ENCODE results near the gene MAGEF1.

Gene MAGEF1

DNA sequence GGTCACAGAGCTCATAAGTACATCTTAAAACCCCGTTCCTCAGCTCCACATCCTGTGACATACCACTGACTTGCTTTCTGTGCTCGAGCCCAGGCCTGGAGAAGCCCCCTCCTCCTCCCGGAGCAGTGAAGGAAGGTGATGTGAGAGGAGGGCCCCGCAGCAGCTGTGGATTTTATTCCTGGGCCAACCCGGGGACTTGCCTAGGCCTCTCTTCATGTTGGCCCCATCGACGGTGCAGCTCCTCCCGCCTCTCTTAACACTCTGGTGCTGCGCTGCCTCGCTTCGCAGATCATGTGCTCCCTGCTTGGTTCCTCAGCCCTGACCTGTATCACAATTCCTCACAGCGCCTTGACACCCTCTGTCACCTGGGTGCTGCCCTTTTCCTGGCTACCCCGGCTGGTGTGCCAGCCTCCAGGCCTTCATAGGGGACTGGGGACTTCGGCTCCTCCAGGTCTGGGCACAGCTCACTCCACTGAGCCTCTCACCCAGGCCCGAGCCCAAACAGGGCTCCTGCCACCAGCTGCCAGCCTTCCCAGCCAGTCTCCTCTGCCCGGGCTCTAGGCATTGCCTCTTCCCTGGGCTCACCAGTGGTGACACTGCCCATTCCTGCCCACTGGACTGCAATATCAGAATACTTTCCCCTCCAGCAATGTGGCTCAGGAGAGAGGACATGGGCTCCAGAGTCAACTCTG, 21.5 kb downstream of the MAGEF1 start:
- no peak for DNase-seq (ENCODE audit: low spot score)

DNA sequence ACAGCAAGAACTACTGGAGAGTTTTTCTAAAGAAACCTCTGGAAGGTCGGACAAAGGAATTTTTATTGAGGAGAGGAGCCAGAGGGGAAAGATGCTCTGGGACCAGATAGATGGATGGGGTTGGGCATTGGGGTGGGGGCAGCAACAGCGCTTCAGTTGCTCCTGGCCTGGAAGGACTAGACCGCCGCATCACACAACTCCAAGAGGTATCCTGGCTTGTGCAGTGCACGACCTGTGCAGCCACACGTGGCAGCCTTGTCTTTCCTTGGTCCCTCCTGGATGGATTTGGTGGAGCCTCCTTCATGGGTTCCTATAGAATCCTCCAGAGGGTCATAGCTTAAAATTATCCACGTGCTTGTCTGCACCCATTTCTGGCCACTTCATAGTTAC, 23.0 kb downstream of the MAGEF1 start:
- no peak for DNase-seq (ENCODE audit: low spot score)

DNA sequence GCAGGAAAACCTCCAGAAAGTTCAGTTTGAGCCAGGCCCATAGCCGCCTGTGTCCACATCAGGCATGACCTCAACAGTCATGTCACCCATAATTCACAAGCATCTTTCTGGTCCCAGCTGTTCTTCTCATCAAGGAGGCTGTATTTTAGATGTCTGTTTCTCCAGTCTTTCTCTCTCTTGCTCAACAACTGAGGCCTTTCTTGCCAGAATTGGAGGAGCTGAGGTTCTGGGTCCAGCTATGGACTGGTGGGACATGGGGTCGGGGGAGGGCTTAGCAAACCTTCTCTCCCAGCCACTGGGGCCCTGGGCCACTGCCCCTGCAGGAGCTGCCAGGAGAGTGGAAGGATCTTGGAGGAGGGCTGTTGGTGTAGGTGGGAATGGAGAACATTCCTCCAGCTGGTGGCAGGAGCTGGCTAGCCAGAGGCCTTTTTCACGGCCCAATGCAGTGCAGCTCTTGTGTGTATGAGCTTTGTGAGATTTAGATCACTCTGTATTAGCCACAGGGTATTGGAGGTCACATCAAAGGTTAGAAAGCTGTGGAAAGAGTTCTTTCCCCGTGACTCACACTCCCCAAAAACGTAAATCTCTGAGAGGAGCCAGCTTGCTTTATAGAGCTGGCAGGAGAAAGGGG, 23.5 kb downstream of the MAGEF1 start:
- no peak for DNase-seq (ENCODE audit: low spot score)

DNA sequence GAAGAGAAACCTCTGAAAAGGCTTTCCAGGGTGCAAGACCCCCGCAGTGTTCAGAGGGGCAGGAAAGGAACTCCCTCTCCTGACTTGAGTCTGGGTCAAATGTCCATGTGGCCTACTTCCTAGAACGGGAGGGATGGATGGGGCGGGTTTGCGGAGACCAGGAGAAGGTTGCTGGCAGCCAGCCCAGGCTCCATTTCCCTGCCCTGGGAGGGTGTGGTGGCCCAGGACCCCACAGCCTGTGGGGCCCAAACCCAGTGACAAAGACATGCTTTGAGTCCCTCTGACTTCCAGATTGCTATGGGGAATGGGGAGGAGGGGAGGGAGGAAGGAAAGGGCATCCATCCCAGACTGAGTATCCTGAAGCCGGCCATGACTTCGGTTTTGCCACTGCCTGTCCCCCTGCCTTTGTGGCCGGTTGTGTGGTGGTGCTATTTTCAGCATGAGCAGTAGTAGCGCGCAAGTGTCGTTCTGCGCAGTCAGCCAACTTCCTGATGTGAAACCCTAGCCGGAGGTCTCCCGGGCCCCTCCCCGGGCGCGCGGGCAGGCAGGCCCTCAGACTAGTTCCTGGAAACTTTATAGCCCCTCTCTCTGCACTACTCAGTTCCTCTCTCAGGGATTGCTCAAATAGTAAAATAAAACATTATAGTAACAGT, 24.4 kb downstream of the MAGEF1 start:
- no peak for DNase-seq (ENCODE audit: low spot score)

DNA sequence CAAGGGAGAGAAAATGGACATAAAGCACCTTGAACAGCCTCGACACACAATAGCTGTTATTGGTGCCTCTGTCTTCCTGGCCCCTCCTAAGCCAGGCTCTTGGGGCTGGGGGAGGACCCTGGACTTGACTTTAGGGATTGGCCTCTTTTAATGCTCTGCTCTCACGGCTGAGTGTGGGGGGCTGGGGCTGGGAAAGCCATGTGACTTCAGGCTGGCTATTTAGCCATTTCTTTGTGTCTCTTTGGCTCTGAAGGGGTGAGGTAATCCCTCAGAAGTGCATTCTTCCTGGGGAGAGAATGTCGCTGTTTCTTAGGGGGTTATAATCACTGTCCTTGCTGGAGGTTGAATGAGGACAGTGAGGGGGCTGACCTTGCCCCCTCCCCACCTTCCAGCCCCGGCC, 26.2 kb downstream of the MAGEF1 start:
- no peak for DNase-seq (ENCODE audit: low spot score)

DNA sequence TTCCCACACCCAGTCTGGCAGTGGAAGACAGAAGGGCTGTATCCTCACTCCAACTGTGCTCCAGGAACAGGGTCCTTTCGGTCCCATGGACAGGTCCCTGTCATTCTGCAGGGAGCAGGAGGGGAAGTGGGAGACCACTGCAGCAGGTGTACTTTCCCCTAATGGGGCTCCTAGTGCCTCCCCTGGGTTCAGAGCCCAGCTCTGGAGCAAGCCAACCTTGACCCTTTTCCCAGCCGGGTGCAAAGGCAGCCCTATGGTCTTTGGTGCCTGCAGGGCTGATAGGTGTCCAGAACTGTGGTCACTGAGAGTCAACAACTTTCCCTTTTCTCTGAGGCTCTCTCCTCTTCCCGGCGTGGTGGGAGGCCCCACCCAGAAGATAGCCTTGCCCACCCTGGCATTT, 26.8 kb downstream of the MAGEF1 start:
- DNase-seq (ENCODE audit: low spot score) = no peak

DNA sequence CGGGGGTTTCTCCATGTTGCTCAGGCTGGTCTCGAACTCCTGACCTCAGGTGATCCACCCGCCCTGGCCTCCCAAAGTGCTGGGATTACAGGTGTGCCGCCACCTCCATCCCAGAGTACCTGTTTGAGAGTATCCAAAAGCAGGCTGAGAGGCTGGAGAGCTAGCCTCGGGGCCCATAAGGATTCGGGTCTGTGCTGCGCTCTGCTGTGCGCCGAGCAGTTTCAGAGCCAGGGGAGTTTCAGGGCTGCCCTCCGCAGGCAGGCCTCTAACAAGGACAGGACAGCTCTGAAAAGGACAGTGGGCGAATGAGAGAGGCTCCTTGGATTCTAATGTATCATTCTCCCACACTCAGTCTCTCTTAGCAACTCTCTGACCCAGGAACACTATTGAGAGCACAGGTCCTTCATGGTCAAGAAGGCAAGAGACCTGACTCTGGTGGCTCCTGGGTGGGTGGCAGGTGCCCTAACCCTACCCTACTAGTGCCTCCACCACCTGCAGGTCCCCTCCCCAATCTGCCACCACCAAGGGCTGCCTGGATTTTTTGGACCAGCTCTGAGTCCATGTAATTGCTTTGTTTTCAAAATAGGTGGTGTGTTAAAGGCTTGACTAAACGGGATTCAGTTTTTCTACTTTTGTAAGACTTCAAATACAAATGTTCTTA, 27.8 kb downstream of the MAGEF1 start:
- peak; percentile 54 for DNase-seq (ENCODE audit: low spot score)

DNA sequence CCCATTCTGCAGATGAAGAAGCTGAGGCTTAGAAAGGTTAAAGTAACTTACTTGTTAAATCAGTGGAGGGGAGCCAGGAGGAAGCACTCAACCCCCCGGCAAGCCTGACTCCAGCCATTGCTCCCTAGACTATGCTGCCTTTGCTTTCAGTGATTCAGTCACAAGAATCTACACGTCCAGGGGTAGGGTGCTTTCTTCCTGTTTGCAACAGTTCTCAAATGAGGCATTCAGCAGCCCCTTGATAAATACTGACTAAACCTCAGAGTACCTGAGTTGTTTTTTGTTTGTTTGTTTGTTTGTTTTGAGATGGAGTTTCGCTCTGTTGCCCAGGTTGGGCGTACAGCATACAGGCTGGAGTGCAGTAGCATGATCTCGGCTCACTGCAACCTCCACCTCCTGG, 28.6 kb downstream of the MAGEF1 start:
- DNase-seq (ENCODE audit: low spot score) = peak; percentile 11

DNA sequence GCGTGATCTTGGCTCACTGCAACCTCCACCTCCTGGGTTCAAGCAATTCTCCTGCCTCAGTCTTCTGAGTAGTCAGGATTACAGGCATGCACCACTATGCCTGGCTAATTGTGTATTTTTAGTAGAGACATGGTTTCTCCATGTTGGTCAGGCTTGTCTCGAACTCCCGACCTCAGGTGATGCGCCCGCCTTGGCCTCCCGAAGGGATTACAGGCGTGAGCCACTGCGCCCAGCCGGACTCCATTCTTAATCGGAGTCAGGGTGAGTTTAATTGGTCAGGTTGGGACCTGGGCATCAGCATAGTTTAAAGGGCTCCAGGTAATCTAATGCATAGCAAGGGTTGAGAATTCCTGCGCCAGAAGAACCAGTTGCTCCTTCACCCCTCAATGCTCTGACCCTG, 29.2 kb downstream of the MAGEF1 start:
- peak; percentile 8 for DNase-seq (ENCODE audit: low spot score)

DNA sequence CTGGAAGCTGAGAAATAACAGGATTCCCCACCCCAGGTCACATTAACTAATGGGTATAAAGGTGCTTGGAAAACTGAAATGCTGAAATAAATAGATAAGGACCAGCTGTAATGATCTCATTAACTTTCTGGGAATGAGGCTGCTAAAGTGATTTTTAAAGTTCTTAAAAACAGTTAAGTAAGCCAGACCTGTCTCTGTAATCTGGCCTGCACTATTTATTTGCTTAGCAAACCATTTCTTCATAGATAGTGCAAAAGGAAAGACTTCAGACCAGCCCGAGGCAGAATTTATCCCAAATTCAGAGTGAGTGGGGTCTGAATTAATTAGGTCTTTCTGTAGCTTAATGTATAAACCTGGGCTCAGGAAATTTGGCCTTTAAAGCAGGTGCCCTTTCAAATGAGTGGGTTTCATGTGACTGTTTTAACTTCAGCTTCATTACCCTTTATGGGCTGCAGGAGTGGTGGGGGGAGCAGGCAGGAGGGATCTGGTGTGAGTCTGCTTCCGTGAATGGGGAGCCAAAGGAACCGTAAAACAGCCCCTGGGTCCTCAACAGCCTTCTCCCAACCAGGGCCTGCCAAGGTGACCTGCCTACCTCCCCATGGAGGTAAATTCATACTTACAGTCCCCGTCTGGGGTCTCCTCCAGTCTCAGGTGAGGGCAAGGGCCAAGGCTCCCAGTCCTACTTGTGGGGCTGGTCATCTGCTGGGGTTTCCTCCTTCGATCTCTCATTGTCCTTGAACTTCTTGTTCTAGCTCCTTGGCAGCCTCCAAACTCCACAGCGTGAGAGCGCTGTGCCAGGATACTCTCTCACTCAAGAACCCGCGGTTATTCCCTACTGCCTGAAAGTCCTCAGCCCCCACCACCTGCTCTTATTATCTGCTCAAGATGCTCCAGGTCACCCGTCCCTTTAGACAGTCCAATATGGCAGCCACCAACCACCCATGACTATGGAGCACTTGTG, 31.2 kb downstream of the MAGEF1 start:
- peak; percentile 54 for DNase-seq (ENCODE audit: low spot score)

DNA sequence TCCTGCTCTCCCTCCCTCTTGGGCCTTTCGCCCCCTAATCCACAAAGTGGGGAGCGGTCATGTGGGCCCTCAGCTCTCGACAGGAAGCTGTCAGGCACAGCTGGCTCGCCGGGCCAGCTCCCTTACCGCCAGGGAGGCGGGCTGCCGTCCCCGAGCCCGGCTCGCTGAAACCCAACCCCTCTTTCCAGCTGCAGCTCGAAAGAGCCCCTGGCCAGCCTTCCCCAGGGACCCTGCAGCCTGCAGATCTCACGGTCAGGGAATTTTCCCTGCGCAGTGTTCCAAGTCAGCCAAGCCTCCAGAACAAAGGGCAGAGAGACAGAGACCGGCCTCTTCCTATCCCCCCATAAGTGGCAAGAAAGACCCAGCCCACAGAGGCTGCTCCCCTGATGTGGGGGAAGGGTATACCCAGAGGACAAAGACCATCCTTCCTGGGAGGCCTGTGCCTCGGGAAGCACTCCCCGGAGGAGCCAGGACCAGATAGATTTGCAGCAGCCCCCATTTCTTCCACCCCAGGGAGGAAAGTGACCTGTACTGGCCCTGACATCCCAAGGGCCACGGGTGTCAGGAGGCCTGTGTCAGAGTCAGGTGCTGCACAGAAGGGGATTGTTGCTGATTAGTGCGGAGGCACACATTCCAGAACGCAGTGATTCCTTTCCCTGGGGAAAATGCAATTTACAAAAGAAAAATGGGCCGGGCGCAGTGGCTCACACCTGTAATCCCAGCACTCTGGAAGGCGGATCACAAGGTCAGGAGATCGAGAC, 32.6 kb downstream of the MAGEF1 start:
- peak; percentile 80 for DNase-seq (ENCODE audit: low spot score)

DNA sequence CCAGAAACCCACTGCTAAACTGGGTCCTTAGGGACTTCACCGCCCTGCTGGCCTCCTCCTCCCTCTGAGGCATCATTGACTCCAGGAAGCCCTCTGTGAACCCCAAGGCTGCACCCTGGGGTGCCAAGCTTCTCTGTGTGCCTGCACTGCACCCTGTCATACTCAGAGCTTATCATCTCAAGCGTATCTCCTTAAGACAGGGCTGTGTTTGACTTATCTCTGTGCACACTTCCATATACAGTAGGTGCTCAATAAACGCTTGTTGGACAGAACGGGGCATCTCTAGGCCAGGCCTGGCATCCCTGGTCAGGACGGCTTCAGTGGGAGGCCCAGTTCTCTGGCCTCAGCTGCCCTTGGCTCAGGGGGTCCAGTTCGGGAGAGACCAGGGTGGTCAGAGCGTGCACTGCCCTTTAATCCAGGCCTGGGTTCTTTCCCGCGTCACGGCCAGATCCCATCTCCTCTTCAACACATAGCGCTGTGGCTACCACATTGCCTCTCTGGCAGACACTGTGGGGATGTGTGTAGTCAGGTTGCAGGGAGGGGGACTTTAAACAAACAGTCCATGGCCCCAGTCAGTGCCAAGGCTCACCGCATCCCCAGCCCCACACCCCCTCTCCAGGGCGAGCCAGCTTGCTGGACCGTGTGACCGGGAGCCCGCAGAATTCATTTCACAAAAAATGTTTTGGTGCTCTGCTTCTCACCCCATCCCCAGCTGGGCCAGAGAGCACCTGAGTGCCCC, 33.4 kb downstream of the MAGEF1 start:
- no peak for DNase-seq (ENCODE audit: low spot score)

DNA sequence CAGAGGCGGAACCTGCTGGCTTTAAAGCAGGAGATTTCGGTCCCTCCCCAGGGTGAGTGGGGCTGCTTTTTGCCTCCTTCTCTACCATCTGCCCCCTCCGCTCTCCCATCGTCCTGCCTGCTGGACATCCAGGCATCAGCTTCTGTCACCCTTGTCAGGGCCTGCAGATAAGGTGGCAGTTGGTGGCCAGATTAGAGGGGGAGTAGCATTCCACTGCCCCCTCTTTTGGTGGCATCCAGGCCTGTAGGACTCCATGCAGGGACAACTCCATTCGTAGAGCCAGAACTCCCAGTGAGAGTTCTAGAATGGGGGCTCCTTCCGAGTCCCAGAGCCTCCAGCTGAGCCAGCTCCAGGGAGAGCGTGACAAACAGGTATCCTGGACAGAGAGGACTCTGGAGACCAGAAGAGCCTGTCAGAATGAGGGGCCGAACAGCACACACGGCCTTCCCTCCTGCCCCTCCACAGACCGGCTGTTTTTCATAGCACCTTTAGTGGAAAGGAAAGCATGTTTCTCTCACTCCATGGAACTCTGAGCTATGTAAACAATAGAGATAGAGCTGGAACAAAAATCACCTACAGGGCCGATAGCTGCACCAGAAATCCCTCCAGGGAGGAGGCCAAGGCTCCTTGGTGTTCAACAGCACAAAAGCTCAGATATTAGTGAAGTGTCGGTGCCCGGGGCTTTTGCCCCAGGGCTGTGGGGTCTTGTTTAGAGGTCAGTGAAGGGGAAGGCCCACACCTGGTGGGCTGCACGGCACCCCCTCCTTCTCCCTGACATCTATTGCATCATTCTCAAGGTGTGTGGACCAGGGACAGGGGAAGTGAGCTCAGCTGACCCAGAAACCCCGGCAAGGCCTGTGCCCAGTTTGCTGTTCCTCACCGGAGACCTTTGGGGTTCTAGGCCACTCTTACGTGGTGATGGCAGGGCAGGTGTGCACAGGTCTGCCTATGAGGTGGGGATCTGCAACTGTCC, 34.2 kb downstream of the MAGEF1 start:
- DNase-seq (ENCODE audit: low spot score) = no peak

DNA sequence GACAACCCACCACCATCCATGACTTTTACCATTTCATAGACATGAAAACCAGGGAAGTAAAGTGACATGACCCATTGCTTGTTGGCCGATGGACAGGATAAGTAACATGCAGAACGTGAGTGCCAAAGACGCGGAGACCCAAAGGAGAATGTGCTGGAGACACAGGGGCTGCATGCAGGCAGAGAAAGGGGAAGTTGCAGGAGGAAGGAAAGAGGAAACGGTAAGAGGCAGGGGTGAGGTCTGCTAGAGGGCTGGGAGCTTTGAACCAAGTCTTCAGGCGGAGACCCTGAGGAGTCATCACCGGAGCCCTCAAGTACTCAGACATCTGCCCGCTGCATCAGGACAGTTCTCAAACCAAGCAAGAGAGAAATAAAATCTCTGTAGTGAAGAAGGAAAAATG, 34.9 kb downstream of the MAGEF1 start:
- no peak for DNase-seq (ENCODE audit: low spot score)

DNA sequence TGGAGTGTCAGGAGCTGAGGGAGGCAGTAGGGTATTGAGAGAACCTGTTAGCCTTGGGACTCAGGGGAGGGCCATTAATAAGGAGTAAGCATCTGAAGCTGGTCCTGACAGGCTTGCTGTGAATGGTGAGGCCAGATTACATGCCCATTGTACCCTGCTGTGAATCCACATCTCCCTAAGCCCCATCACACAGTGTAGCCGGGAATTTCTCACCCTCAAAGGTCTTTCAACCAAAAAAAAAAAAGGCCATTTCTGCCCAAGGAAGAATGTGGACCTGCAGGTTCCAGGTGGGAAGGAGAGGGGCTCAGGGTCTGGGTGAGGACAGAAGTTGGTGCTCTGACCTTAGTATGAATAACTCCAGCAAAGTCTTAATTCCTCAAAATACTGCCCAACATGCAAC, 37.2 kb downstream of the MAGEF1 start:
- no peak for DNase-seq (ENCODE audit: low spot score)

DNA sequence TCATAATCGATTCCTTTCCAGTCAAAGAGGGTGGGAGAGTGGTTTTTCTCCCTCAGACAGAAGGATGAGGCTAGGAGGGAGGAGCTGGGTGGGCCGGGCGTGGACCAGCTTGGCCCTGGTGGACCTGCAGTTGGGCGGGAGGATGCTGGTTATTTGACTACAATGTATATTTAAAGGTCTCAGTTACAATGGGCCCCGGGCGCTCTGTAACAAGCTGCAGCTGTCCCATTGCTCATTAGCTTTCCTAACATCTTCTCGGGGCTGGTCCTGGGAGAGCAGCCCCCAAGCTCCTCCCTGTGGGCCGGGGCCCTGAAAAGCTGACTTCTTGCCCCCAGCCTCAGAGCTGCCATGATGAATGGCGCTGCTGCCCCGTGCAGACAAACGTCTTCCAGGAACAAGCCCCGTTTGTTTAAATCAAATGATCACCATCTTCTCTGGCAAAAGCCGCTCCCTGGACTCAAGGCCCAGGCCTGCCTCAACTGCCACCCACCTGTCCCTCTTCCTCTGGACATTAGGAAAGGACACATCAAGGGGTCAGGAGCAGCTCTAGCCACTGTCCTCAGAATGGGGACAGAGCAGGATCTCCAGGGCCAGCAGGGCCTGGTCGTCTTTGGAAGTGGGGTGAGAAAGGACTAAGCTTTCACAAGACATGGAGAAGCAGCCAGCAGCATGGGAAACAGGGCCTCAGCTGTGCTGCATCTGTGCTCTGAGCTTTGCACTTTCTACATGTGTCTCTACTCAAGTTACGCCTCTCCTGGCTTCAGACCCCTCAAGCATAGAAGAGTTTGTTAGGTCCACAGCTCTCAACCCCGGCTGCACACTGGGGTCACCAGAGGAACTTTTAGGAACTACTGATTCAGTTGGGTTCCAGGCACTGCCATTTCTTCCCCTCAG, 38.6 kb downstream of the MAGEF1 start:
- no peak for DNase-seq (ENCODE audit: low spot score)

DNA sequence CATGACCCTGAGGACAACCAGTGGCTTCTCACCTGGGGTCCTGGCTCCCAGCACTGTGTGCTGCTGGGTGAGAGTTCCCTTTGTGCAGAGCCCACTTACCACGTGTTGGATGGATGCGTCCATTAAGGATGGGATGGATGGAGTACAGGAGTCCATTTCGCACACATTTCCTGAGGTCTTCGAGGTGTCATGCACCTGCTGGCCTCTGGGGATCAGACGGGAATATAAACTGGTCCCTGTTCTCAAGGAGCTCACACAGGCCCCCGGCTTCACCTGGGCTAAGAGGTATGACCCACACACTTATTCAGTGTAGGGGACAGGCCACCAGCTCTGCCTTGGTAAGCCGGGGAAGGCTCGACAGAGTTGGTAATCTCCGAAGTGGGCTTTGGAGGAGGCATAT, 39.5 kb downstream of the MAGEF1 start:
- no peak for DNase-seq (ENCODE audit: low spot score)

DNA sequence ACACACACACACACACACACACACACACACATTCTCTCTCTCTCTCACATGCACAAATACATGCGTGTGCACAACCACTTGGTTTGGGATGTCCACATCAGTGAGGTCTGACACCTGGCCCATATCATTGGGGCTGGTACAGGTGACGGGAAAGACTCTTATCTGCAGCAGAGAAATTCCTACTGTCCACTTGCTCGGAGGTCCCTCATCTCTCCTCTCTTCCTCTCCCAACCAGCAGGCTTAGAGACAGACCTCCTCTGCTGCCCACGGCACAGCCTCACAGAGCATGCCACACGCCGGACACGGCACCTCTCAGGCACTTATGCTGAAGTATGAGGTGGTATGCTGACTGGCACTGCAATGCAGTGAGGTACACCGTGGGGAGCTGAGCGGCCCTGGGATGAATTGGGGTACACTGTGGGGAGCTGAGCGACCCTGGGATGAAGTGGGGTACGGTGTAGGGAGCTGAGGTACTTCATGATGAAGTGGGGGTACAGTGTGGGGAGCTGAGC, 41.7 kb downstream of the MAGEF1 start:
- no peak for DNase-seq (ENCODE audit: low spot score)

Measured in left forelimb (tissue), 1 donor.